Activated CD4-positive, alpha-beta T cell treated with anti-CD3 and anti-CD28 coated beads, Interleukin-2, Interleukin-4, amounts not matched to agents 100 ng/mL and 50 ng/mL, durations not matched to agents 16 hours and 8 hours (primary cell): Measurements from ENCODE around the gene KCNK5.

ENCODE experiments used
- DNase-seq: peaks from one replicate; pipeline ENCODE4 v3.0.0-alpha.2; 2020; ENCODE audit warnings: low spot score

Gene KCNK5

GRCh38 chr6:39171489-39172376, 57.5 kb downstream of the KCNK5 start:
- DNase-seq = no peak

GRCh38 chr6:39170860-39171259, 58.4 kb downstream of the KCNK5 start:
- DNase-seq = no peak

- DNase-seq = no peak
These were observed 58.9 kb downstream of the KCNK5 start for GRCh38 chr6:39170389-39170788.

- no peak for DNase-seq
These were observed 59.6 kb downstream of the KCNK5 start for GRCh38 chr6:39169448-39170344.

- no peak for DNase-seq
These were observed 61.2 kb downstream of the KCNK5 start for GRCh38 chr6:39167866-39168625.

GRCh38 chr6:39167321-39167720, 62.0 kb downstream of the KCNK5 start:
- no peak for DNase-seq

- DNase-seq = no peak
These were observed 62.4 kb downstream of the KCNK5 start for GRCh38 chr6:39166912-39167290.

- peak; percentile 82 for DNase-seq
These were observed 62.9 kb downstream of the KCNK5 start for GRCh38 chr6:39166189-39166911.

- no peak for DNase-seq
These were observed 71.8 kb downstream of the KCNK5 start for GRCh38 chr6:39157511-39157910.

- no peak for DNase-seq
These were observed 72.5 kb downstream of the KCNK5 start for GRCh38 chr6:39156801-39157200.

GRCh38 chr6:39154705-39155104, 74.6 kb downstream of the KCNK5 start:
- no peak for DNase-seq

- DNase-seq = peak; percentile 55
These were observed 75.4 kb downstream of the KCNK5 start for GRCh38 chr6:39153766-39154397.

- DNase-seq = no peak
These were observed 77.0 kb downstream of the KCNK5 start for GRCh38 chr6:39152262-39152661.

GRCh38 chr6:39151211-39151610, 78.1 kb downstream of the KCNK5 start:
- no peak for DNase-seq

GRCh38 chr6:39144481-39145173, 84.6 kb downstream of the KCNK5 start:
- DNase-seq = no peak

GRCh38 chr6:39143238-39143930, 85.9 kb downstream of the KCNK5 start:
- no peak for DNase-seq

GRCh38 chr6:39140556-39141167, 88.6 kb downstream of the KCNK5 start:
- no peak for DNase-seq
